Mesenchymal stem cell (in vitro differentiated cells and primary cell): ENCODE results near the gene SP4.
A peak's percentile ranks its signal among the peaks of the same experiment; 100 is the strongest.

Experiments
- DNase-seq: peaks from one replicate; pipeline ENCODE4 v3.0.0-alpha.2; 2013
- H2AFZ ChIP-seq: one replicate; pipeline ENCODE4 v1.6.1; 2013; ENCODE audit warnings: low read depth, mild to moderate bottlenecking, control low read depth, inconsistent platforms, low read length, moderate library complexity
- H2AK5ac ChIP-seq: 2 replicates; pipeline ENCODE4 v1.6.1; 2013; ENCODE audit warnings: low read length, moderate library complexity, mild to moderate bottlenecking, inconsistent platforms; ENCODE audit not compliant: severe bottlenecking
- H2BK120ac ChIP-seq: one replicate; pipeline ENCODE4 v1.6.1; 2013; ENCODE audit warnings: low read depth, mild to moderate bottlenecking, inconsistent platforms, low read length, moderate library complexity
- H2BK12ac ChIP-seq, 2 experiments: one replicate each; pipeline ENCODE4 v1.6.1; 2013; ENCODE audit warnings: inconsistent platforms in 2 of 2, low read length in 2 of 2, mild to moderate bottlenecking in 2 of 2, moderate library complexity in 2 of 2, control low read depth in 1 of 2
- H2BK15ac ChIP-seq: one replicate; pipeline ENCODE4 v1.6.1; 2013; ENCODE audit warnings: mild to moderate bottlenecking, low read depth, inconsistent platforms; ENCODE audit not compliant: poor library complexity, severe bottlenecking
- H2BK5ac ChIP-seq: 2 replicates; pipeline ENCODE4 v1.6.1; 2013; ENCODE audit warnings: low read depth, mild to moderate bottlenecking, low read length, control low read depth, inconsistent platforms; ENCODE audit not compliant: poor library complexity, severe bottlenecking
- H3K14ac ChIP-seq, 2 experiments: one replicate each; pipeline ENCODE4 v1.6.1; 2013; ENCODE audit warnings: inconsistent platforms in 2 of 2, low read length in 2 of 2, control low read depth in 1 of 2, mild to moderate bottlenecking in 1 of 2, moderate library complexity in 1 of 2
- H3K18ac ChIP-seq, 2 experiments: one replicate each; pipeline ENCODE4 v1.6.1; 2013; ENCODE audit warnings: inconsistent platforms in 2 of 2, low read length in 2 of 2, control low read depth in 1 of 2, low read depth in 1 of 2, mild to moderate bottlenecking in 1 of 2
- H3K23ac ChIP-seq, 2 experiments: one replicate each; pipeline ENCODE4 v1.6.1; 2013; ENCODE audit warnings: inconsistent platforms in 2 of 2, low read length in 2 of 2, mild to moderate bottlenecking in 2 of 2, moderate library complexity in 2 of 2, control low read depth in 1 of 2
- H3K27ac ChIP-seq: 2 replicates; pipeline ENCODE4 v1.5.1; 2013; ENCODE audit warnings: mild to moderate bottlenecking, moderate library complexity, low read length, control low read depth, inconsistent platforms; ENCODE audit not compliant: poor library complexity, severe bottlenecking
- H3K27me3 ChIP-seq, 2 experiments: 2 replicates each; pipeline versions ENCODE4 v1.6.1 to v1.7.0; 2013; ENCODE audit warnings: low read length in 2 of 2, mild to moderate bottlenecking in 2 of 2, moderate library complexity in 2 of 2, control low read depth in 1 of 2, inconsistent platforms in 1 of 2; ENCODE audit not compliant: control insufficient read depth in 1 of 2, insufficient read depth in 1 of 2
- H3K36me3 ChIP-seq, 2 experiments: 2 replicates each; pipeline versions ENCODE4 v1.6.1 to v1.7.0; 2013; ENCODE audit warnings: low read length in 2 of 2, control low read depth in 1 of 2, inconsistent platforms in 1 of 2, low read depth in 1 of 2, mild to moderate bottlenecking in 1 of 2; ENCODE audit not compliant: insufficient read depth in 2 of 2, control insufficient read depth in 1 of 2
- H3K4ac ChIP-seq, 2 experiments: one replicate each; pipeline ENCODE4 v1.6.1; 2013; ENCODE audit warnings: inconsistent platforms in 2 of 2, low read length in 2 of 2, mild to moderate bottlenecking in 2 of 2, moderate library complexity in 2 of 2, control low read depth in 1 of 2, low read depth in 1 of 2
- H3K4me1 ChIP-seq: 2 replicates; pipeline ENCODE4 v1.6.1; 2013; ENCODE audit warnings: low read depth, low read length, control low read depth; ENCODE audit not compliant: control insufficient read depth, insufficient read depth
- H3K4me2 ChIP-seq: 2 replicates; pipeline ENCODE4 v1.6.1; 2013; ENCODE audit warnings: low read length, mild to moderate bottlenecking, inconsistent platforms; ENCODE audit not compliant: poor library complexity, severe bottlenecking
- H3K4me3 ChIP-seq, 2 experiments: 2 replicates each; pipeline versions ENCODE4 v1.5.1 to v1.7.0; 2013; ENCODE audit warnings: low read length in 2 of 2, mild to moderate bottlenecking in 2 of 2, control low read depth in 1 of 2, low read depth in 1 of 2; ENCODE audit not compliant: insufficient read depth in 1 of 2
- H3K79me1 ChIP-seq: replicated peaks from 2 replicates; pipeline ENCODE4 v1.6.1; 2013; ENCODE audit warnings: mild to moderate bottlenecking, control low read depth, low read length, inconsistent platforms; ENCODE audit not compliant: poor library complexity, severe bottlenecking
- H3K9ac ChIP-seq: 2 replicates; pipeline ENCODE4 v1.7.0; 2013; ENCODE audit warnings: mild to moderate bottlenecking, low read length, moderate library complexity
- H3K9me3 ChIP-seq: 2 replicates; pipeline ENCODE4 v1.7.0; 2013; ENCODE audit warnings: mild to moderate bottlenecking, low read length; ENCODE audit not compliant: control insufficient read depth
- H4K8ac ChIP-seq: one replicate; pipeline ENCODE4 v1.6.1; 2013; ENCODE audit warnings: inconsistent platforms, mild to moderate bottlenecking, low read length, moderate library complexity
- H4K91ac ChIP-seq: one replicate; pipeline ENCODE4 v1.6.1; 2013; ENCODE audit warnings: mild to moderate bottlenecking, low read length, inconsistent platforms
- WGBS: methylation state at CpG from one replicate; pipeline ENCODE4 v1.1.7; 2013; ENCODE audit warnings: mixed read lengths; 5-methylcytosine and 5-hydroxymethylcytosine counted together

Gene SP4

GRCh38 chr7:21480693-21481403 is 53.0 kb downstream of the SP4 start:
- Histone ChIP-seq H3K36me3 (peaks cover 0 to 12% of the 10 kb centered on the region in 2 experiments), H3K14ac (no peak overlapping the region), H3K4me1 (no peaks in the 10 kb centered on the region)

GRCh38 chr7:21486511-21486910 is 58.6 kb downstream of the SP4 start:
- Histone ChIP-seq H3K4ac (no peak overlapping the region), H2AFZ (no peak overlapping the region), H3K27ac (no peak overlapping the region), H3K14ac (no peak overlapping the region), H3K23ac (no peak overlapping the region), H2BK12ac (no peak overlapping the region), H2BK5ac (no peak overlapping the region), H3K27me3 (no peaks in the 10 kb centered on the region), H3K79me1 (no peaks in the 10 kb centered on the region), H3K4me1 (no peaks in the 10 kb centered on the region), H3K9ac (no peak overlapping the region), H4K91ac (no peak overlapping the region), H3K18ac (no peak overlapping the region), H2BK120ac (no peak overlapping the region), H4K8ac (no peak overlapping the region), H3K4me2 (no peak overlapping the region), H3K4me3 (no peak overlapping the region), H2BK15ac (no peak overlapping the region), H2AK5ac (no peak overlapping the region), H3K36me3 (peaks cover 0 to 4% of the 10 kb centered on the region in 2 experiments), H3K9me3 (peaks cover 6% of the 10 kb centered on the region)
- no peak for DNase-seq
- no CpG with 5 or more reads among the region's 2 CpGs for WGBS

More at GRCh38 chr7:21480693-21481403, 53.0 kb downstream of the SP4 start:
- no peak overlapping the region for H3K23ac ChIP-seq
- no peak overlapping the region for H4K91ac ChIP-seq
- H3K9me3 ChIP-seq: no peaks in the 10 kb centered on the region
- no peaks in the 10 kb centered on the region for H3K79me1 ChIP-seq
- 93% methylated on average over 3 of the region's 3 CpGs for WGBS
- H2BK5ac ChIP-seq: no peak overlapping the region
- no peak overlapping the region for H3K4me3 ChIP-seq
- no peak overlapping the region for H2BK15ac ChIP-seq
- no peak overlapping the region for H3K4ac ChIP-seq
- H2BK120ac ChIP-seq: no peak overlapping the region
- H2AK5ac ChIP-seq: no peak overlapping the region
- no peak overlapping the region for H3K4me2 ChIP-seq
- no peak for DNase-seq
- H4K8ac ChIP-seq: no peak overlapping the region
- H3K9ac ChIP-seq: no peak overlapping the region
- H2AFZ ChIP-seq: no peak overlapping the region
- H3K27ac ChIP-seq: no peak overlapping the region
- H3K18ac ChIP-seq: no peak overlapping the region
- no peaks in the 10 kb centered on the region for H3K27me3 ChIP-seq
- no peak overlapping the region for H2BK12ac ChIP-seq

- Histone ChIP-seq H3K4me1 (no peaks in the 10 kb centered on the region), H3K9ac (no peak overlapping the region), H3K27me3 (no peaks in the 10 kb centered on the region), H3K9me3 (peaks cover 37% of the 10 kb centered on the region), H2AK5ac (no peak overlapping the region), H2AFZ (no peak overlapping the region), H4K91ac (no peak overlapping the region), H3K36me3 (no peaks in the 10 kb centered on the region), H3K23ac (no peak overlapping the region), H2BK12ac (no peak overlapping the region), H2BK120ac (no peak overlapping the region), H3K18ac (no peak overlapping the region), H3K14ac (no peak overlapping the region), H3K4ac (no peak overlapping the region), H3K79me1 (no peaks in the 10 kb centered on the region), H3K27ac (no peak overlapping the region), H4K8ac (no peak overlapping the region), H2BK15ac (no peak overlapping the region), H3K4me3 (no peak overlapping the region), H2BK5ac (no peak overlapping the region), H3K4me2 (no peak overlapping the region)
- DNase-seq: no peak
Measured at GRCh38 chr7:21495731-21496130, 67.8 kb downstream of the SP4 start.

GRCh38 chr7:21497072-21497471 is 69.2 kb downstream of the SP4 start:
- H3K4me2 ChIP-seq: no peak overlapping the region
- no peak overlapping the region for H2BK15ac ChIP-seq
- H2BK12ac ChIP-seq: no peak overlapping the region
- H3K14ac ChIP-seq: no peak overlapping the region
- no peaks in the 10 kb centered on the region for H3K27me3 ChIP-seq
- DNase-seq: peak; percentile 5
- H3K18ac ChIP-seq: no peak overlapping the region
- H2AK5ac ChIP-seq: no peak overlapping the region
- no peak overlapping the region for H3K9ac ChIP-seq
- H3K36me3 ChIP-seq: no peaks in the 10 kb centered on the region
- peaks cover 31% of the 10 kb centered on the region for H3K9me3 ChIP-seq
- H4K8ac ChIP-seq: no peak overlapping the region
- H3K79me1 ChIP-seq: no peaks in the 10 kb centered on the region
- no peak overlapping the region for H3K27ac ChIP-seq
- no peak overlapping the region for H3K4ac ChIP-seq
- H3K4me3 ChIP-seq: no peak overlapping the region
- no peaks in the 10 kb centered on the region for H3K4me1 ChIP-seq
- H3K23ac ChIP-seq: no peak overlapping the region
- no peak overlapping the region for H2BK120ac ChIP-seq
- H2AFZ ChIP-seq: no peak overlapping the region
- H4K91ac ChIP-seq: no peak overlapping the region
- no peak overlapping the region for H2BK5ac ChIP-seq
